Activated CD4-positive, alpha-beta T cell treated with anti-CD3 and anti-CD28 coated beads, Interleukin-2, Interleukin-6, amounts not matched to agents 100 ng/mL and 50 ng/mL, durations not matched to agents 16 hours and 8 hours (primary cell): ENCODE results near the gene C2orf74.
"Not testable (repeated sequence)": the region's sequence is repeated elsewhere in the genome, so short reads cannot be mapped to it uniquely, and the experiment has no call there.

Source experiments
- DNase-seq: peaks from one replicate; pipeline ENCODE4 v3.0.0-alpha.2; 2020

Gene C2orf74

DNA sequence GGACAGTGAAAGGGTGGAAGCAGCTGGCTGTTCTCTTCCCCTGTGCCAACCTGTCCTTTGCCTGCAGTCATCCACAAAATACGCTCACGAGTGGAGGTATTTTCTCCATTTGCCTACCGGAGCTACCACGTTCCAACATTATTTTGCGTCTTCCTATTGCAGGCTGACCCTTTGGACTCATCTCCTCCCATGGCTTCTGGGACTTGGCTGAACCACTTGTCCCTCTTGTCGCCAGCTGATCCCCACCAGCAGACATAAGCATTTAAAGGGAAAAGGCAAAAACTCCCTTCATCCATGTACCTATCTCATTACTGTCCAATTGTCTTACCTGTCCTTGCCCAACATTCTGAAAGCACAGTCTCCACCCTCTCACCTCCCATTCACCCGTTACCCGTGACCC, 13.0 kb downstream of the C2orf74 start:
- DNase-seq, result no peak

DNA sequence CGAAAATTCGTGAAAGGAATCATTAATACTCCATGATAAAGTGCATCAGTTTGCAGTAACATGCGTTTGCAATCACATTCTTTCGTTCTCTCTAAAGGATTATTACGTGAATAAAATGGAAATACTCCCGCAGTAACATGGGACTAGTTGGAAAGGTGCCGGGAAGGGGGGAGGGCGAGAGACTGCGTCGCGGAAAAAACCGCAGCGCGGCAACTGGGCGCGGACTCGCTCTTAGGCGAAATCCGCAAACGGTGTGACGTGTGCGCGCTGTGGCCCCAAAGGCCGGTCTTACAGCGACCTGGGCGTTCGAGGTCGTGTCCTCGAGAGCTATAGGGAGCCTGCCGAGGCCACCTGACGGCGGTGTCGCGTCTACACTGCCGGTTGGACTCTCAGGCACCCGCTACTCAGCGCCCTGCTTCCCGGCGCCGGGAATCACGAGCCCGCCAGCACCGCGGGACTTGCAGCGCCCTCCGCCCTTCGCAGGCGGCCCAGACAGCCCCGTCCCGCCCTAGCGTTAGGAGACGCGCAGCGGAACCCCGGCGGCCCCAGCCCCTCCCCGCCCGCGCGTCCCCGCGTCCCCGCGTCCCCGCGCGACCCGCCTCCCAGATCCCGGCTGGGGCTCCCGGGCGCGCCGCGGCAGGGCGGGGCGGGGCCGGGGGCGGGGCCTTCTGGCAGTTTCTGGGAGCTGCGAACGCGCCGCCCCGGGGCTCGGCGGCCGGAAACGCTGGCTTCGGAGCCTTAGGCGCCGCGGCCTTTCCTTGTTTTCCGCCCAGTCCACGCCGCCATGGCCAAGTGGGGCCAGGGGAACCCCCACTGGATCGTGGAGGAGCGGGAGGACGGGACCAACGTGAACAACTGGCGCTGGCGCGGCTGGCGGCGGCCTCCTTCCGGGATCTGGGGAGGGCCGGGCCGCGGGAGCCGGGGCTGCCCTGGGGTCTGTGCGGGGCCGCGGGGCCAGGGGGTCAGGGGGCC, 15.1 kb downstream of the C2orf74 start:
- peak; percentile 96 for DNase-seq

DNA sequence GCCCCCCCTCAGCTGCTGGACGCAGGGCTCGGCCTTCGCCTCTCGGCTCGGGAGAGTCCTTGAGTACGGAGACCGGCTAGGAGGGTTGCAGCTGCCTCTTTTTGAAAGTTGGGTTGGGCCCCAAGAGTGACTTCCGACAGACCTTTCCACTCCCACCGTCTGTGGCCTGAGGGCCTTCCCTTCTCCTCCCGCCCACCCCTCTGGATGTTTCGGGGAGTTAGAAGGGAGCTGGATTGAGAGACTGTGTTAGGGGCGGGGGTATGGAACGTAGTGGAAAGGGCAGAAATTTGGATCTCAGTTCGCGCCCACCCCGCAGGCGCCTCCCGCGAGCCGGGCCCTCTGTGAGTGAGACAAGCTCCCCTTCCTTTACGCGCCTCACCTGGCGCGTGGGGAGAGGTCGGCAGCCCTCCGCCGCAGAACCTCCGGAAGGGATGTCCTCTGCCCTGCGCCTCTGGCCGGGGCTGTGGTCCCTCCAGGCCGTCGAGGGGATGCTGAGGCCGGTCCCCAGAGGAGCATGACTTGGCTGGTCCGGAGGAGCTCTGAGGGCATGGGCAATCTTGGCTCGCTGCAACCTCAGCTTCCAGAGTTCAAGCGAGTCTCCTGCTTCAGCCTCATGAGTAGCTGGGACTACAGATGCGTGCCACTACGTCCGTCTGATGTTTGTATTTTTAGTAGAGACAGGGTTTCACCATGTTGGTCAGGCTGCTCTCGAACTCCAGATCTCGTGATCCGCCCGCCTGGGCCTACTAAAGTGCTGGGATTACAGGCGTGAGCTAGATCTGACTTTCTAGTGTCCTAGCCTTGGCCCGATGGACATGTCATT, 15.9 kb downstream of the C2orf74 start:
- peak; percentile 38 for DNase-seq

DNA sequence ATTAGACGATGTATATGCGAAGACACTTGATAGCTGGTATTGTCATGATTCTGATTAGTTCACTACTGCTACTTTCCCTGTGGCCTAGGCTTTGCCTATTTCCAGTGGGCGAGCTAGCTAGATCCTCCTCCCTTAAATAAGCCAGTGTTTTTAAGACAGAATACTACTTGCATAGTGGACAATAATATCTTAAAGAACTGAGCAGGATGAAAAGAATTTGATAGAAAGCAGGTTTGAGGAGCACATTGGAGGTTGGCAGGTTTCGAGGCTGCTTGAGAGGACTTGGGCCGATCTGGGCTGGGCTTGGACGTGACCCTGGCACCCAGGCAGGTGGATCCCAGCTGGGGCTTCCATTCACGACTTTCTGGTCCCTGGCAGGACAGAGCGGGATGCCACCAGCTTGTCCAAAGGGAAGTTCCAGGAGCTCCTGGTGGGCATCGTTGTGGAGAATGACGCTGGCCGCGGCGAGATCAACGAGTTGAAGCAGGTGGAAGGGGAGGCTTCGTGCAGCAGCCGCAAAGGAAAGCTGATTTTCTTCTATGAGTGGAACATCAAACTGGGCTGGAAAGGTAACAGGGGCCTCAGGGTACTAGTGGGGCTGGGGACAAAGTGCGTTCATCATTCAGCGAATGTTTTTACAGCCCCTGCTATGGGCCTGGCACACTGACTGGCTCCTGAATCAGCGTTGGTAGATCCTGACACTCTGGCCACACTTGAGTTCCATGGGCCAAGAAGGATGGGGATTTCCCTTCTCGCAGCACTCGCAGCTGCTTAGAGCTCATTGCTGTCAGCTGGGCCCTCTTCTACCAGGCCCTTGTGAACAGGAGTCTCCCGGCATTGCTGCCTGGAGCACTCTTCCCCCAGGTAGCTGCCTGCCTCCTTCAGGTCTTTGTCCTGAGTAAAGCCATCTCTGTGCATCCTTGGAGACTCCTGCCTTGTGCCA, 16.9 kb downstream of the C2orf74 start:
- peak; percentile 43 for DNase-seq

DNA sequence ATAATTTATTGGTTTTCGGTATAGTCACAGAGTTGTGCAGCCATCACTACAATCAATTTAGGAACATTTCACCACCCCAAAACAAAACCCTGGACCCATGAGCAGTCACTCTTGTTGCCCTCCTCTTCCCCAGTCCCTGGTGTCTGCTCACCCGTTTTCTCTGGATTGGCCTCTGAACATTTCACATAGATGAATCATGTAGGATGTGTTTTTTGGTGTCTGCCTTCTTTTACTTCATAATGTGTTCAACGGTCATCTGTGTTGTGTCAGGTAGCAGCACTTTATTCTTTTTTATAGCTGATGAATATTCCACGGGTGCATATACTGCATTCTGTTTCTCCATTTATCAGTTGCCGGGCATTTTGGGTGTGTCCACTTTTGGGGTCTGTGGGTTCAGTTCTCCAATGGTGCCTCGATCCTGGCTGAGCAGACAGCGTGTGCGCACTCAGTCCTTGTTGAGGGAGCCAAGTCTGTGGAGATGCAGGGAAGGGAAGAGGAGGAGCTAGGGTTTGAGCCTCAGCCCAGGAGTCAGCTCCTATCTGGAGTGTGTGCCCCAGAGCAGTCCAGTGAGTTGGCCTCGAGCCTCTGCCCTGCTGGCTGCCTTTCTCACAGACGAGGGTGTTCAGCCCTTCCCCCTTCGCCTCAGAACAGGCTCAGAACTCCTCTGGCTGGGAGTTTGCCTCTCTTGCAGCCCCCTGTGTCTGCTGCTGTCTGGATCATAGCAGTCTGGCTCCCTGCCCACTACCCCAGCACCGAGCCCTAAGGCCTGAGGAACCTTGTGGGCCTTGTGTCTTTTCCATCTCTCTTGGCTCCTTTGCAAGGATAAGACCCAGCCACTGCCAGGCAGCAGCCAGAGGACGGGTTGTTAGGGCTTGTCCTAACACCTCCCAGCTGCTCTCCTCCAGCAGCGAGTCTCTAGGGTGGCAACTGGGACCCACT, 18.0 kb downstream of the C2orf74 start:
- DNase-seq, result no peak

DNA sequence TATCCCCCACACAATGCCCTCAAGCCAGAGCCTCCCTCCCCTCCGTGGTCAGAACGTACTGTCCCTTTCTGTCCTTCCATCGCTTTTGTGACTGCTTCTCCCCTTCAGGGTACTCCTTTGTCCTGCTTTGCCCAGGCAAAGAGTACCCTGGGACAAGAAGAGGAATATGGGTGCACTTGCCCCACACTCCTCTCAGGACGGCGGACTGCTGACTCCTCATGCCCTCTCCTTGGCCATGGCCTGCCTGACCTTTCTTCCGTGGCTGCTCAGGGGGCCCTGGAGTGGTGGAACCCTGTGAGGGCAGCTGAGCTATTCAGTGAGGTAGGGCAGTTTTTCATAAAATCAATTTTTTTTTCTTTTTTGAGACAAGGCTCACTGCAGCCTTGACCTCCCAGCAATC, 18.7 kb downstream of the C2orf74 start:
- no peak for DNase-seq

DNA sequence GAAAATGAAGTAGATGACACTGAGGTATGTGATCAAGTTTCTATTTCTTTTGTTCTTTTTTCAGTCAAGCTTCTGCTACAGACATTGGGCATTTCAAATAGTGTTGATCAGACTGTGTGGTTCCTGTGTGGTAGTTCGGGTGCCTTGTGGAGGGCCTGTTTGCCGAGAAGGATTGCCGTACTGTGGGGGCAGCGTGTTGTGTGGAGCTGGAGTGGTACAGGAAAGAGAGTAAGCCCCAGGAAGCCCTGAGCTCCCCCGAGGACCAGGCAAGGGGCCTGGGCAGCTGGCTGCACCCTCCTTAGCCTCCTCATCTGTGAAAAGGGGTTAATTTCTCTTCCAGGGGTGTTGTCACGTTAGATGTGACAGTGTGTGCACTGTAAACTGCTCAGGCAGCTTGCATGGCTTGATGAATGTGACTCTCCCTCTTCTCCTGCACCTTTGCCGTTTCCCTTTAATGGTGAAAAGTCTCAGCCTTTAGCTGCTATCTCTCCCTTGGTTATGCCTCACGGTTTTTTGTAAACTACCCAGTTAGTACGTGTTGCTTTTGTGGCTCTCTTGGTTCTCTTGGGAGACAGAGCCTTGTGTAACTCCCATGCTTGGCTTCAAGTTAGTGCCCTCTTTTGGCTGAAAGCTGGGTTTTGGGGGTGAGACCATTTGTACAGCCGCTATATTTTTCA, 19.5 kb downstream of the C2orf74 start:
- no peak for DNase-seq

DNA sequence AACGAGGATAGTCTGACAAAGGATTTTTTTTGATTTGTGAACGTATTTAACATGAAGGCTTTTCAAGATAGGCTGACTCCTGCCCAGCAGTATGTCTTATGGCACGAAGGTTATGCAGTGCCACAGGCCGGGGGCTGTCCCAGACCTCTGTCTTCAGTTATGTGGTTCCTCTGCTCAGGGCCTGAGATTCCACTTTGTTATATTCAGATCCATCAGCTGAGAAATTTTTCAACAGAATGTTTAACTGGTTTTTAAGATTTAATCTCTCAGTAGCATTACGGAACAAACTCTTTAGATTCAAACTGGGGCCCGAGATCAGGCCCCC, 20.0 kb downstream of the C2orf74 start:
- no peak for DNase-seq

DNA sequence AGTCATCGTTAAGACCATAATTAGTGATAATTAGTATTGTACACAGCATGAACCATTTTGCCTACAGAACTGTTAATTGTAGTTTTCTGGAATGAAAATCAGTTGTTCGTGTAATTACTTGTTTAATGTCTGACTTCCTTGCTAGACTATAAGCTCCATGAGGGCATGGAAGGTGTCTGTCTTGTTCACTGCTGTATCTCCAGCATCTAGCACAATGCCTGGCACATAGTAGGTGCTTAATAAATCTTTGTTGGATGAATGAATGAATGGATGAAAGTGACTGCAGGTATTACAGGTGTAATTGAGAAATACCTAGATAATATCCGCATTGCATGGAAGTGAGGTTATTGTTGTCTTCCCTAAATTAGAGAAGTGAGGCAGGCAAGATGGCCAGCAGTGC, 21.8 kb downstream of the C2orf74 start:
- DNase-seq, result no peak

DNA sequence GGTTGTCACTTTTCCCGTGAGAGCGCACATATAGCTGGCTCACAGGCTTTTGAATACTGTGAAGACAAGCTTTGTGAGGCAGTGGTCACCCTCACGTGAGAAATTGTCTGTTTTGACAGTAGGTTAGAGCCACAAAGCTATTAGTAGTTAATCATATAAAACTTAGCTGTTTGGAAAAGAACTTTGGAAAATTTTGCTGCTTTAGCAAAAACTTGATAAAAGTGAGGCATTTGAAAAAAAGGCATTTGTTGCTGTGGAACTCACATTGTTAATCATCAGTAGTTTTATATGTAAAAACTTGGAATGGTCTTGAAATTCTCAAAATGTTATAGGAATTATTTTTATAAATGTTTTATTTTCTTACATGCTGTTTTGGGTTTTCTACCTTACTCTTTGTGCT, 22.3 kb downstream of the C2orf74 start:
- no peak for DNase-seq

DNA sequence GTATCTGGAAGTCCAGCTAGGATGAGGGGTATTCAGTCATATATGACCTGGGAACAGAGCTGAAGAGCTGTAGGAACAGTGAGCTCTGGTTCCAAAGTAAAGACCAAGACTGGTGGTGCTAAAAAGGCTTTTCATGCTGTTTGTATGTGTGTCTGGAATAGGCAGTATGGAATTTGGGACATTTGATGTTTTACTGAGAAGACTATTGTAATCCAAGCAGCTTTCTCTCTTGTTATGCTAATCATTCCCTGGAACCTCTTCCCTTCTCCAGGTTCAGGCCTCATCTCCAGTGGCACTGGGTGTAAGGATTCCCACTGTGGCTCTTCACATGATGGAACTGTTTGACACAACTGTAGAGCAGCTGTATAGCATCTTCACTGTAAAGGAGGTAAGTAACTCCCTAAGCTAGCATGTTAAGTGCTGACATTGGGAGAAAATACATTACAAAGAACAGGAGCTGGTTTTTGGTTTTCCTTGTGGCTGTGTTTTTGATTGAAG, 23.3 kb downstream of the C2orf74 start:
- no peak for DNase-seq

DNA sequence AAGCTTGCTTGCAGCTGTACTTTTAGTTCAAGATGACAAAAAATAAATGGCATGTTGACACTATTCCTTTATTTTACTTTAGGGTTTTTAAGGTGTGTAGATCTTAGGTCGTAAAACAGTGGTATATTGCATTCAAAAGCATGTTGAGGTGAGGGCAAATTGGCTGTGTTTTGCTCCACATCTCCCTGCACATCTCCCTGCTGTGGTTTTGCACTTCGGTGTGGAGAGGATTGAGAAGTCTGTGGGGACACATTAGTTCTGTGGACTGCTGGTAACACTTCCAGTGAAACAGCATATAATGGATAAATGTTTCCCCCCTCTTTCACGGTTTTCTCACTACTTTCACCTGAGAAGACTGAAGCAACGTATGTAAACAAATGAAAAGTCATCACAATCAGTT, 25.1 kb downstream of the C2orf74 start:
- DNase-seq, result no peak

DNA sequence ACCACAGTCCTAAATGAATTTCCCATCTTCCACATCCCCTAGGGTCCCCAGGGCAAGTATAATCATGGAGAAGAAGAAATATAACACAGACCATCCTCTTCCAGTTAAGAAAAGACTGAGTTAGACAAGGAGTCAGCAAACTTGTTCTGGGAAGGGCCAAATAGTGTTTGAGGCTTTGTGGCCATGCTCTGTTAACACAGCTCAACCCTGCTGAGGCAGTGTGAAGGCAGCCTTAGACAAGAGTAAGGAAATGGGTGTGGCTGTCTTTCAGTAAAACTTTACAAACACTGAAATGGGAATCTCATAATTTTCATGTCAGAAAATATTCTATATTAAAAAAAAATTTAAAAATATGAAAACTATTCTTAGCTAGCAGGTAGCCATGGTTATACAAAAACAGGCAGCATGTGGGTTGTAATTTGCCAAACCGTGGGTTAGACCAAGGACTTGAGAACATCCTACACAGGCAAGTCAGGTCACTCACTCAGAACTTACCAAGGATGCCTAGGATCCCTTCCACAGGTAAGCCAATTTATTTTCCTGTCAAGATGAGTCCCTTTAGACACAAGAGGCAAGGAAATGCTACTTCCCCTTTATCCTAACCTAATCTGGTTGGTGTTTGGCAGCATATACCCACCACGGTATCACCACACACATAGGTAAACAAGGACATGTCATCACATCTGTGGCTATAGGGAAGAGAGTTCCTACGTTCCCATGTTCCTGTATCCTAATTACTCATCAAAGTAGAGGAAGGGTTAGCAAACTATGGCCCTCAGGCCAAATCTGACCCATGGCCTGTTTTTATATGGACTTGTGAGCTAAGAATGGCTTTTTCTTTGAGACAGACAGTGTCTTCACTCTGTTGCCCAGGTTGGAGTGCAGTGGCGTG, 31.9 kb downstream of the C2orf74 start:
- no peak for DNase-seq

DNA sequence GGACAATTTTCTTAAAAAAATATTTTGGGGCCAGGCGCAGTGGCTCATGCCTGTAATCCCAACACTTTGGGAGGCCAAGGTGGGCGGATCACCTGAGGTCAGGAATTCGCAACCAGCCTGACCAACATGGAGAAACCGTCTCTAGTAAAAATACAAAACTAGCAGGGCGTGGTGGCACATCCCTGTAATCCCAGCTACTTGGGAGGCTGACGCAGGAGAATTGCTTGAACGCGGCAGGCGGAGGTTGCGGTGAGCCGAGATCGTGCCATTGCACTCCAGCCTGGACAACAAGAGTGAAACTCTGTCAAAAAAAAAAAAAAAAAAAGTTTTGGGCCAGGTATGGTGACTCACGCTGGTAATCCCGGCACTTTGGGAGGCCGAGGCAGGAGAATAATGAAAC, 32.7 kb downstream of the C2orf74 start:
- not testable (repeated sequence) for DNase-seq

DNA sequence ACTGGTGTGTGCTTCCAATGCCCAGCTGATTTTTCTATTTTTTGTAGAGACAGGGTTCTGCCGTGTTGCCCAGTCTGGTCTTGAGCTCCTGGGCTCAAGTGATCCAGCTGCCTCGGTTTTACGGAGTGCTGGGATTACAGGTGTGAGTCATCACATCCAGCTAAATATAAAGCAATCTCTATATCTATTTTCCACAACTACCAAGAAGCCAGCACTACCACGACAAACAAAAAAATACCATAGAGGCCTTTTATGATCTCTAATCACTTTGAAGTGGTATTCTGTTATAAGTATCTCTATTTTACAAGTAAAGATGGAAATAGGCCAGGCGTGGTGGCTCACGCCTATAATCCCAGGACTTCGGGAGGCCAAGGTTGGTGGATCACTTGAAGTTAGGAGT, 34.7 kb downstream of the C2orf74 start:
- no peak for DNase-seq

DNA sequence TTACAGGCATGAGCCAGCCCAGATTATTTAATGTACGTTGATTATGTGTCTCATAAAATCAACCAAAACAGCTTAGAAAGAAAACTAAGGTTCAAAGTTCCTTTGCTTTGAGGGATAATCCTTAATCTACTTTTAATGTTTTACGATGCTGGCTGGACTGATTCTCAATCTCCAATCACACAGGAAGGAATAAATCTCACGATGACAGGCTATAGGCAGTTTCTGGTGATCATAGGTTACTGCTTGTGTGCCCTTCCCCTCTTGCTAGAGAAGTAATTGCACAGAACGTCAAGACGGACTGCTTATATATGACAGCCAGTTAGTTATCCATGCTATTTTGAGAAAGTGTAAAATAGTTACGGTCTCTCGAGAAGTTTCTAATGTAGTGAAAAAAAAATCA, 43.1 kb downstream of the C2orf74 start:
- no peak for DNase-seq

DNA sequence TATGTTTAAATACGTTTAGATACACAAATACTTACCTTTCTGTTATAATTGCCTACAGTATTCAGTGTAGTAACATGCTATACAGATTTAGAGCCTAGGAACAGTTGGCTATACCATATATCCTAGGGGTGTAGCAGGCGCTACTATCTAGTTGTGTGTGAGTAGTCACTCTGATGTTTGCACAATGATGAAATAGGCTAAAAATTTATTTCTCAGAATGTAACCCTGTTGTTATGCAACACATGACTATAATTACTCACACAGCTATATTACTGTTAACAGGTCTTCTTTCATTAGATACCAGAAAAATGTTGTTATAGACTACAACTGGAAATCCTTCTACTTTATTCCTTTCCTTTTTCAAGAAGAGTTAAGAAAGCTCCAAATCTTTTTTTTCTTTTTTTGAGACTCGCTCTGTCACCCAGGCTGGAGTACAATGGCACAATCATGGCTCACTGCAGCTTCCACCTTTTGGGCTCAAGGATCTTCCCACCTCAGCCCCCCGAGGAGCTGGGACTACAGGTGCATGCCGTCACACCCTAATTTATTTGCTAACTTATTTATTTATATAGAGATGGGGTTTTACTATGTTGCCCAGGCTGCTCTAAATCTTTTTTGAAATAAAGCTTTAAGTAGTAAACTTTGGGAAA, 48.5 kb downstream of the C2orf74 start:
- DNase-seq, result no peak

DNA sequence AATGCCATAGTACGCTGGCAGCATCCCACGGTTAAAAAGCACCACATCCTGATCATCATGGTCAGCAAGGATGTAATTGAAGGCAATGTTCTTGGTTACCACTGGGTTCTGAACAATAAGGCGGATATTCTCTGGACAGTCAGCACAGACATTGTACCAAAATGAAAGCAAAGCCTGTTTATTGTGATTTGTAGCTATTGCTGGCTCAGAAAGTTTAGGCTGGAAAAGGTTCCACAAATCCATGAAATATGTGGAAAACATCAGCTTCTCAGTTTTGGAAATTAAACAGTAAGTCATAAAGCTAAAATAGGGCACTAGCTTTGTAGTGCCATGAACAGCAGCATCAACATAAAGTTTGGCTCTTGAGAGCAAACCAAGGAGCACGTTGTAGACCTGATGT, 52.2 kb downstream of the C2orf74 start:
- no peak for DNase-seq
